ENCODE measurements around the gene AP1S1.

The AP1S1 gene

GRCh38 chr7:101122933-101123702 is 31.2 kb upstream of the AP1S1 start:
- ChIA-PET CTCF (interaction anchor here (0.7 to 2.6 kb wide), 5 partner anchors 9 to 413 kb away, joined by 3 to 7 read pairs (median 4); no protein-coding TSS in a partner anchor), POLR2A (interaction anchor here (0.8 kb wide), 1 partner anchor 25 kb away, joined by 3 read pairs; no protein-coding TSS in a partner anchor)
- Histone ChIP-seq H3K36me3 (ENCODE audit: control insufficient read depth in 4 of 4, insufficient read depth in 4 of 4, low read length in 3 of 4) (no peaks in the 10 kb centered on the region), H3K27ac (ENCODE audit: insufficient read depth in 1 of 2, low read depth in 1 of 2, low read length in 2 of 2, poor library complexity in 1 of 2, severe bottlenecking in 2 of 2) (no peak overlapping the region), H3K27me3 (replicated peaks in 2 of 5; ENCODE audit: control insufficient read depth in 4 of 5, insufficient read depth in 5 of 5, low read length in 4 of 5) (peaks cover 0 to 18% (median 12%) of the 10 kb centered on the region in 5 experiments), H3K4me3 (ENCODE audit: control insufficient read depth in 1 of 7, extremely low read depth in 1 of 7, insufficient read depth in 4 of 7, low read depth in 2 of 7, low read length in 6 of 7) (peak overlapping the region in 1 of 7 experiments; percentile 50), H3K4me1 (ENCODE audit: control extremely low read depth in 1 of 4, control insufficient read depth in 4 of 4, insufficient read depth in 4 of 4, low read length in 3 of 4) (peaks cover 0 to 60% (median 46%) of the 10 kb centered on the region in 4 experiments), H3K9me3 (ENCODE audit: control extremely low read depth in 1 of 5, control insufficient read depth in 4 of 5, insufficient read depth in 2 of 5, low read depth in 1 of 5, low read length in 4 of 5) (no peaks in the 10 kb centered on the region)
- DNase-seq: no peak
- WGBS (ENCODE audit: insufficient coverage): 99% methylated on average over 9 of the region's 11 CpGs

- H3K36me3 ChIP-seq (ENCODE audit: control insufficient read depth in 4 of 4, insufficient read depth in 4 of 4, low read length in 3 of 4): no peaks in the 10 kb centered on the region
- WGBS (ENCODE audit: insufficient coverage): 80% methylated on average over 2 of the region's 3 CpGs
- no peak for DNase-seq
- no peak overlapping the region for H3K27ac ChIP-seq (ENCODE audit: insufficient read depth in 1 of 2, low read depth in 1 of 2, low read length in 2 of 2, poor library complexity in 1 of 2, severe bottlenecking in 2 of 2)
- ChIA-PET CTCF (interaction anchor here (1.6 to 2.6 kb wide), 3 partner anchors 15 to 23 kb away, joined by 4 to 7 read pairs (median 6); no protein-coding TSS in a partner anchor), POLR2A (interaction anchor here (0.8 kb wide), 1 partner anchor 25 kb away, joined by 3 read pairs; no protein-coding TSS in a partner anchor)
- H3K4me3 ChIP-seq (ENCODE audit: control insufficient read depth in 1 of 7, extremely low read depth in 1 of 7, insufficient read depth in 4 of 7, low read depth in 2 of 7, low read length in 6 of 7): no peak overlapping the region
- peaks cover 0 to 63% (median 48%) of the 10 kb centered on the region in 4 experiments for H3K4me1 ChIP-seq (ENCODE audit: control extremely low read depth in 1 of 4, control insufficient read depth in 4 of 4, insufficient read depth in 4 of 4, low read length in 3 of 4)
- peaks cover 0 to 18% (median 12%) of the 10 kb centered on the region in 5 experiments for H3K27me3 ChIP-seq (replicated peaks in 2 of 5; ENCODE audit: control insufficient read depth in 4 of 5, insufficient read depth in 5 of 5, low read length in 4 of 5)
- no peaks in the 10 kb centered on the region for H3K9me3 ChIP-seq (ENCODE audit: control extremely low read depth in 1 of 5, control insufficient read depth in 4 of 5, insufficient read depth in 2 of 5, low read depth in 1 of 5, low read length in 4 of 5)
Measured at GRCh38 chr7:101123703-101124068, 30.6 kb upstream of the AP1S1 start.

GRCh38 chr7:101124376-101125056 is 29.8 kb upstream of the AP1S1 start:
- ChIA-PET CTCF (interaction anchor here (1.2 to 2.6 kb wide), 6 partner anchors 8 to 69 kb away, joined by 3 to 8 read pairs (median 5); no protein-coding TSS in a partner anchor), POLR2A (interaction anchor here (0.8 to 1.0 kb wide), 3 partner anchors 14 to 26 kb away, joined by 3 read pairs; no protein-coding TSS in a partner anchor)
- Histone ChIP-seq H3K27me3 (replicated peaks in 2 of 5; ENCODE audit: control insufficient read depth in 4 of 5, insufficient read depth in 5 of 5, low read length in 4 of 5) (peaks cover 0 to 18% (median 12%) of the 10 kb centered on the region in 5 experiments), H3K9me3 (ENCODE audit: control extremely low read depth in 1 of 5, control insufficient read depth in 4 of 5, insufficient read depth in 2 of 5, low read depth in 1 of 5, low read length in 4 of 5) (no peaks in the 10 kb centered on the region), H3K4me3 (ENCODE audit: control insufficient read depth in 1 of 7, extremely low read depth in 1 of 7, insufficient read depth in 4 of 7, low read depth in 2 of 7, low read length in 6 of 7) (peak overlapping the region in 2 of 7 experiments; percentile 41 to 55), H3K4me1 (ENCODE audit: control extremely low read depth in 1 of 4, control insufficient read depth in 4 of 4, insufficient read depth in 4 of 4, low read length in 3 of 4) (peaks cover 0 to 63% (median 48%) of the 10 kb centered on the region in 4 experiments), H3K36me3 (ENCODE audit: control insufficient read depth in 4 of 4, insufficient read depth in 4 of 4, low read length in 3 of 4) (no peaks in the 10 kb centered on the region), H3K27ac (ENCODE audit: insufficient read depth in 1 of 2, low read depth in 1 of 2, low read length in 2 of 2, poor library complexity in 1 of 2, severe bottlenecking in 2 of 2) (peak overlapping the region in 1 of 2 experiments; percentile 60)
- DNase-seq: peak; percentile 60 to 77 (median 76)
- WGBS (ENCODE audit: insufficient coverage): 26% methylated on average over 3 of the region's 7 CpGs

- H3K4me1 ChIP-seq (ENCODE audit: control extremely low read depth in 1 of 4, control insufficient read depth in 4 of 4, insufficient read depth in 4 of 4, low read length in 3 of 4): peaks cover 0 to 63% (median 48%) of the 10 kb centered on the region in 4 experiments
- peak overlapping the region in 2 of 7 experiments; percentile 68 to 80 for H3K4me3 ChIP-seq (ENCODE audit: control insufficient read depth in 1 of 7, extremely low read depth in 1 of 7, insufficient read depth in 4 of 7, low read depth in 2 of 7, low read length in 6 of 7)
- H3K27ac ChIP-seq (ENCODE audit: insufficient read depth in 1 of 2, low read depth in 1 of 2, low read length in 2 of 2, poor library complexity in 1 of 2, severe bottlenecking in 2 of 2): no peak overlapping the region
- ChIA-PET POLR2A (interaction anchor here (0.6 to 1.9 kb wide), 4 partner anchors 11 to 105 kb away, joined by 3 to 6 read pairs (median 5); no protein-coding TSS in a partner anchor), CTCF (interaction anchor here (0.6 to 2.6 kb wide), 19 partner anchors 8 to 67 kb away, joined by 3 to 9 read pairs (median 3); partner anchors contain the start of gene TRIM56)
- peaks cover 0 to 17% (median 9%) of the 10 kb centered on the region in 5 experiments for H3K27me3 ChIP-seq (replicated peaks in 2 of 5; ENCODE audit: control insufficient read depth in 4 of 5, insufficient read depth in 5 of 5, low read length in 4 of 5)
- WGBS (ENCODE audit: insufficient coverage): 47% methylated on average over 10 of the region's 15 CpGs
- peaks cover 0 to 10% (median 0%) of the 10 kb centered on the region in 4 experiments for H3K36me3 ChIP-seq (ENCODE audit: control insufficient read depth in 4 of 4, insufficient read depth in 4 of 4, low read length in 3 of 4)
- H3K9me3 ChIP-seq (ENCODE audit: control extremely low read depth in 1 of 5, control insufficient read depth in 4 of 5, insufficient read depth in 2 of 5, low read depth in 1 of 5, low read length in 4 of 5): no peaks in the 10 kb centered on the region
- peak in 1 of 3 donors; percentile 44 for DNase-seq
Measured at GRCh38 chr7:101125989-101126650, 28.2 kb upstream of the AP1S1 start.

GRCh38 chr7:101126651-101127459 is 27.4 kb upstream of the AP1S1 start, which contains the start of gene SERPINE1:
SERPINE1 (plus strand) TSS chr7:101127104; CDS start chr7:101128394, 1,290 bp downstream.
- Histone ChIP-seq H3K36me3 (ENCODE audit: control insufficient read depth in 4 of 4, insufficient read depth in 4 of 4, low read length in 3 of 4) (peaks cover 0 to 13% (median under 1%) of the 10 kb centered on the region in 4 experiments), H3K9me3 (ENCODE audit: control extremely low read depth in 1 of 5, control insufficient read depth in 4 of 5, insufficient read depth in 2 of 5, low read depth in 1 of 5, low read length in 4 of 5) (no peaks in the 10 kb centered on the region), H3K27ac (ENCODE audit: insufficient read depth in 1 of 2, low read depth in 1 of 2, low read length in 2 of 2, poor library complexity in 1 of 2, severe bottlenecking in 2 of 2) (no peak within 1 kb of the TSS), H3K4me1 (ENCODE audit: control extremely low read depth in 1 of 4, control insufficient read depth in 4 of 4, insufficient read depth in 4 of 4, low read length in 3 of 4) (peaks cover 0 to 61% (median 46%) of the 10 kb centered on the region in 4 experiments), H3K27me3 (replicated peaks in 2 of 5; ENCODE audit: control insufficient read depth in 4 of 5, insufficient read depth in 5 of 5, low read length in 4 of 5) (peaks cover 0 to 15% (median 9%) of the 10 kb centered on the region in 5 experiments), H3K4me3 (ENCODE audit: control insufficient read depth in 1 of 7, extremely low read depth in 1 of 7, insufficient read depth in 4 of 7, low read depth in 2 of 7, low read length in 6 of 7) (peak within 1 kb of the TSS; percentile 8 to 80 (median 40))
- ChIA-PET CTCF (interaction anchor here (0.6 to 2.6 kb wide), 15 partner anchors 9 to 66 kb away, joined by 3 to 9 read pairs (median 4); no protein-coding TSS in a partner anchor), POLR2A (interaction anchor here (0.6 to 1.9 kb wide), 4 partner anchors 10 to 106 kb away, joined by 4 to 6 read pairs (median 5); no protein-coding TSS in a partner anchor)
- DNase-seq: peak; percentile 92 to 98 (median 97)
- WGBS (ENCODE audit: insufficient coverage): 15% methylated on average over 15 of the region's 22 CpGs

All from common myeloid progenitor, CD34-positive (primary cell).